Duodenal mucosa (tissue), 2 donors: ENCODE results near the gene RTL10.
A peak's percentile ranks its signal among the peaks of the same experiment; 100 is the strongest.

Source experiments
- H3K27ac ChIP-seq: one replicate; pipeline ENCODE4 v1.7.0; 2013; ENCODE audit warnings: low read depth, low read length
- H3K27me3 ChIP-seq, 2 donors: one replicate each; pipeline ENCODE4 v1.7.0; 2013; ENCODE audit warnings: low read length in 2 of 2, control low read depth in 1 of 2; ENCODE audit not compliant: insufficient read depth in 2 of 2, control insufficient read depth in 1 of 2
- H3K36me3 ChIP-seq, 2 donors: one replicate each; pipeline ENCODE4 v1.7.0; 2013; ENCODE audit warnings: low read length in 2 of 2, control low read depth in 1 of 2; ENCODE audit not compliant: insufficient read depth in 2 of 2, control insufficient read depth in 1 of 2
- H3K4me1 ChIP-seq, 2 donors: one replicate each; pipeline ENCODE4 v1.7.0; 2013; ENCODE audit warnings: low read length in 2 of 2, control low read depth in 1 of 2; ENCODE audit not compliant: insufficient read depth in 2 of 2, control insufficient read depth in 1 of 2
- H3K4me3 ChIP-seq, 2 donors: one replicate each; pipeline ENCODE4 v1.7.0; 2013; ENCODE audit warnings: low read length in 2 of 2, low read depth in 1 of 2
- H3K9ac ChIP-seq, 2 donors: one replicate each; pipeline ENCODE4 v1.7.0; 2013; ENCODE audit warnings: low read length in 2 of 2, low read depth in 1 of 2
- H3K9me3 ChIP-seq, 2 donors: one replicate each; pipeline ENCODE4 v1.7.0; 2013; ENCODE audit warnings: low read length in 2 of 2, control low read depth in 1 of 2; ENCODE audit not compliant: control insufficient read depth in 1 of 2

RTL10 gene

DNA sequence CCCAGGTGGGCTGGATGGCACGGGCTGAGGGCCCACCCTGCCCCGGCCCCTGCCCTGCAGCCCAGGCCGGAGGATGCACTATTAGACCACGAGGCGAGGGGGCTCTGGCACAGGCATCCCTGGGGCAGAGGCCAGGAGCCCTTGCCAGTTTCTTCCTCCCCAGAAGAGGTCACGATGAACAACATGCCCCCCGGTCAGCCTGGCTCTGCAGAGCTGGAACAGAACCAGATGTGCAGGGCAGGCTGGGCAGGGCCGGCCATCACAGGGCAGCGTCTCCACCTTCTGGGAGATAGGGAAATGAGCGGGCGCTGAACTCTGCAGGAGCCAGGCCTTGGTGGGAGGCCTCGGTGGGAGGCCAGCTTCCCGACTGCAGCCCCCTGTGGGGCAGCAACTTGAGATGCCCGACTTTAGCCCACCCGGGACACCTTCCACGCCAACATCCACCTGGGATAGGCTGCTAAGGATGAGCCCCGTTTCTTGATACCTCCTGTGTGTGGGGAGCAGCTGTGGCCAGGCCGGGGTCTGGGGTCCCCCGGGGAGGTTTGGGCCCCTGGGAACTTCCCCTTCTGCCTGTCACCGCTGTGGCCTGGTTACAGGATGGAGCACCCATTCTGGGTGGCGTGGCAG, 21.8 kb upstream of the RTL10 start:
- H3K9ac ChIP-seq, result no peak overlapping the region
- no peaks in the 10 kb centered on the region for H3K27me3 ChIP-seq
- no peaks in the 10 kb centered on the region for H3K9me3 ChIP-seq
- H3K4me3 ChIP-seq, result no peak overlapping the region
- peaks cover 9 to 21% of the 10 kb centered on the region in 2 donors for H3K4me1 ChIP-seq
- H3K27ac ChIP-seq, result no peak overlapping the region
- peaks cover 0 to 3% of the 10 kb centered on the region in 2 donors for H3K36me3 ChIP-seq

DNA sequence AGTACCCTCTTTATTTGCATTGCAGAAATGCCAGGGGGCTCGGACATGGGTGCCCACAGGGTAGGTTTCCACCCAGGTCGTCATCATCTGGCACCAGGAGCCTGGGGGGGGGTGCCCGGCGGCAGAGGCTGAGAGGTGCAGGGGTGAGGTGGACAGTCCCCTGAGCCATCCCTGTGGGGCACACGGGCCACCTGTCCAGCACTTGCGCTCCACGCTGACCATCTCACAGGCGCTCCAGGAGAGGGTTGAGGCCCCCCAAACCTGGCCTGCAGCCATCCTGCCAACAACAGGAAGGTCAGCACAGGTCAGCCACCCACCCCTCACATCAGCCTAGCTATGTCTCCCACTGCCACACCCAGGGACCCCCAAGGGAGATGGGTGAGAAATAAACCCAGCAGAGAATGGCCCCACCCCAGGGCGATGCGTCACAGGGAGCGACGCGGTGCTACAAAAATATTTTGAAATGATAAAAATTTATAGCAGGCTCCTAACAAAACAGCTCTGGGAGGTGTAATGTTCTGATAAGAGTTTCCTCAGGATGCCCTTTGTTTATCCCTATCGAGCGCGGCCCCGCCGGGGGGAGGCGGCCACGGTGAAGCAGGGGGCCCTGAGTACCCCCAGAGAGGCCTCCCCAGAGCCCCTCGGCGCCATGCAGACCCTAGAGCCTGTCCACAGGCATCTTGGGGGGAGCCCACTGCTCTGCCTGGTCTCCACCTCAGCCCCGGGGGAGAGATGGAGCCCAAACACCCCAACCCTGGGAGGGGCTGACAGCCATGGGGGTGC, 21.0 kb upstream of the RTL10 start:
- H3K27ac ChIP-seq, result no peak overlapping the region
- no peak overlapping the region for H3K9ac ChIP-seq
- H3K4me1 ChIP-seq, result peaks cover 9 to 21% of the 10 kb centered on the region in 2 donors
- no peak overlapping the region for H3K4me3 ChIP-seq
- H3K9me3 ChIP-seq, result no peaks in the 10 kb centered on the region
- no peaks in the 10 kb centered on the region for H3K27me3 ChIP-seq
- H3K36me3 ChIP-seq, result peaks cover 0 to 3% of the 10 kb centered on the region in 2 donors

DNA sequence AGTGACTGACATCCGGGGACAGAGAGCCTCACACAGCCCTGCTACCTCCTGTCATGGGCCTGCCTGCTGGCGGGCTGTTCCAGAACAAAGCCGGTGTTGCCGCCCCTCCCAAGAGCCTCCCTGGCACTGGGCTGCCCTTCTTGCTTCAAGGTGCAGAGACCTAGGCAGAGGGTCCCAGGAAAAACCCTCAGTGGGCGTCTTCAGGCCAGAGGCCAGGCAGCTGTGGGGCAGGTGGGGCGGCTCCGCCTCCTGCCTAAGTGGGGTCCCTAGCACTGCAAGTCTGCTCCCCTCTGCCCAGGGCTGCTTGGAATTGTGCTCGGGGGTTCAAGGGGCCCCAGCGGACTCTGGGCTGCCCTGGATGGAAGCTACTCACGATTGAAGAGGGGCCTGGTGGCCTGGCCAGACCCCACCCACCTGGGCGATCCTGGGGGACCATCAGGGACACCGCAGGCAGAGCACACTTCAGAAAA, 20.4 kb upstream of the RTL10 start:
- Histone ChIP-seq H3K27me3 (no peaks in the 10 kb centered on the region), H3K9me3 (no peaks in the 10 kb centered on the region), H3K4me1 (peaks cover 9 to 21% of the 10 kb centered on the region in 2 donors), H3K9ac (no peak overlapping the region), H3K36me3 (peaks cover 0 to 3% of the 10 kb centered on the region in 2 donors), H3K4me3 (no peak overlapping the region), H3K27ac (no peak overlapping the region)

DNA sequence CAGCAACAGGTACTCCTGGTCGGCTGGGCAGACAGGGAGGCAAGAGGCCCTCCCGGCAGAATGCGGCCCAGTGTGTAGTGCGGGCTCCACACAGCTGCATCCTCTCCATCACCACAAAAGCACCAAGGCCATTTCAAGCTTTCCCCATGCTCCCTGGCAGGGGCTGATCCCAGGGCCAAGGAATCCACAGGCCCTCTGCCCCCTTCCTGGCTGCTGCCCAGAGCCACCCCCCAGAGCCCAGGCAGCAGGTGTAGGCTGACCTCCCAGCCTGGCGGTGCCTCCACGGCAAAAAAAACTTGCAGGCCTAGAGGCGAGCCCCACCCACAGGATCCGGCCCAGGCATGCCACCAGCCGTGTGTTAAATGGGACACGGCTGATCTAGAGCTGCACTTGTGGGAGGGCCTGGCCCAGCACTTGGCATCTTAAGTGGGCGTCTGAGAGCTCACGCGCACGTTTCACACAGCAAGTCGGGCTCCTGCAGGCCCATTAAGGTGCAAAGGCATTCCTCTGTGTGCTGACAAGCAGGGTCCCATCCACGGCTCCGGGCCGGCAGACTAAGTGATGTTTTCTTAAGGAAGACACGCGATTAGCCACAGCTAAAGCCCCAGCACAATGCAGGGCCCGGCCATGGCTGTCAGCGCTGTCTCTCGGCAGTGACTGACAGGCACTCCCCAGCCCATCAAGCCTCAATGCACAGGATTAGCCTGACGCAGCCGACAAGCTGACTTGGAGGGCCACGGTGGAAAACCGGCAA, 19.8 kb upstream of the RTL10 start:
- Histone ChIP-seq H3K27me3 (no peaks in the 10 kb centered on the region), H3K4me3 (no peak overlapping the region), H3K36me3 (peaks cover 0 to 3% of the 10 kb centered on the region in 2 donors), H3K27ac (no peak overlapping the region), H3K9ac (no peak overlapping the region), H3K4me1 (peaks cover 12 to 23% of the 10 kb centered on the region in 2 donors), H3K9me3 (no peaks in the 10 kb centered on the region)

DNA sequence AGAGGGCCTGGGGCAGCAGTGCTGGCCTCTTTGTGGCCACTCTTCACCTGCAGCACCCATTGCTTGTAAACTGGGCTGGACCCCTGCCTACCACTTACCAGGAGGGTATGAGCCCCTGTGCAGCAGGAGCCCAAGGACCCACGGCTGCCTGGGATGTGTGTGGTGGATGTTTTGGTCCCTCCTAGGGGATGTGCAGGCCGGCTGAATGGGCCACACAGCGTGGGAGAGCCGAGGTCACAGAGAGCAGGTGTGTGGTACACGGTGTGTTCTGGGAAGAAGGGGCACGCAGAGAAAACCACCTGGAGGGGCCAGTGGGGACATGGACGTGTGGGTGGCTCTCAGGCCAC, 19.3 kb upstream of the RTL10 start:
- peak overlapping the region in 1 of 2 donors; percentile 15 for H3K4me3 ChIP-seq
- H3K27ac ChIP-seq, result no peak overlapping the region
- H3K4me1 ChIP-seq, result peaks cover 15 to 27% of the 10 kb centered on the region in 2 donors
- peaks cover 0 to 3% of the 10 kb centered on the region in 2 donors for H3K36me3 ChIP-seq
- no peaks in the 10 kb centered on the region for H3K27me3 ChIP-seq
- no peak overlapping the region for H3K9ac ChIP-seq
- H3K9me3 ChIP-seq, result no peaks in the 10 kb centered on the region

DNA sequence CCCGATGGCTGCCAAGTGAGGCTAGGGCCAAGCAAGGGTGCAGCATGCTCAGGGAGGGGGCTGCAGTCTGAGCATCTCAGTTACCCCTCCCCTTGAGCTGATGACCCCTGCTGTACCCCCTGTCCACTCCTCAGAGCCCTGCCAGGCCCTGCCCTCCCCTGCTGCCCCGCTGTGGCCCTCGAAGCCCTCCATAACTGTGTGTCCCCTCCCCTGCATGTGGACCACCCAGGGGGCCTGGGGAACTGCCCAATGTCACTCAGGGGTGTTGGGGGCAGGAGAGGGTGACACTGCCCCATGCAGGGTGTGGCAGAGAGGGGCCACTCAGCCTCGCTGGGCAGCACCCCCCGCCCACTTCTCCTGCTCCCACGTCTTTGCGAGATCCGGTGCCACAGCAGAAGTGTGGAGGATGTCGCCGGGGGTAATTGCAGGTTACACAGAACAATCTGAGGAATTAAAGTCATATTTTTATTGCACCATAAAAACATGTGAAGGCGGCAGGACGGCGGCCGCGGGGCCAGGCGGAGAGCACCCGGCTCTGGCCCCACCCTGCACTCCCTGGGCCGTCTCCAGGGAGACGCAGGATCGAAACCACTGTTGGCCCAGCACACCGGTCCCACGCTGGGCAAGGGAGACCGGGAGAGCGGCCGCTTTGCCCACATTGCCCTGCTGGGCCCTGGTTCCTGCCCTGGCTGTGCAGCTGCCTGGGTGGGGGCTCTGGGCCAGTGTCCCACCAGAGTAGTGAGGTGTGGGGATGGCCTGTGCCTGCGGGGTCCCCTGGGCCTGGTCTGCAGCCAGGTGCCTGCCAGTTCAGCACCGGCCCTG, 18.7 kb upstream of the RTL10 start:
- Histone ChIP-seq H3K27me3 (no peaks in the 10 kb centered on the region), H3K4me1 (peaks cover 19 to 27% of the 10 kb centered on the region in 2 donors), H3K9me3 (no peaks in the 10 kb centered on the region), H3K4me3 (peak overlapping the region in 1 of 2 donors; percentile 15), H3K27ac (no peak overlapping the region), H3K9ac (peak overlapping the region in 1 of 2 donors; percentile 3), H3K36me3 (peaks cover 0 to 2% of the 10 kb centered on the region in 2 donors)

DNA sequence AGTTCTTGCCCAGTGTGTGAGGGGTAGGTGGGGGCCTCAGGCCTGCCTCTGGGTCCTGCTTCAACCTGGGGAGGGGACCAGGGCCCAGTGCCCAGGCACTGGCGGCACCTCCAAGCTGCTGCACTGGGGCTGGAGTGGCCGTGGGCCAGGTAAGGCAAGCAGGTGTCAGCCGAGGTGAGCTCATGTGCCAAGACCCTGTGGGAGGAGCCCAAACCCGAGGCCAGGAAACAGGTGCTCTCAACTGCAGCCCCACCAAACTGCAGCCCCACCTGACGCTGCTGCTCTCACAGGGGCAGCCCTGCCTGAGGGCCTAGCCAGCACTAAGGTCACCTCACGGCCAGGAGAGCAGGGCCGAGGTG, 18.1 kb upstream of the RTL10 start:
- H3K9me3 ChIP-seq, result no peaks in the 10 kb centered on the region
- H3K27me3 ChIP-seq, result no peaks in the 10 kb centered on the region
- no peaks in the 10 kb centered on the region for H3K36me3 ChIP-seq
- H3K4me3 ChIP-seq, result no peak overlapping the region
- H3K27ac ChIP-seq, result no peak overlapping the region
- H3K9ac ChIP-seq, result peak overlapping the region in 1 of 2 donors; percentile 3
- H3K4me1 ChIP-seq, result peaks cover 19 to 27% of the 10 kb centered on the region in 2 donors

DNA sequence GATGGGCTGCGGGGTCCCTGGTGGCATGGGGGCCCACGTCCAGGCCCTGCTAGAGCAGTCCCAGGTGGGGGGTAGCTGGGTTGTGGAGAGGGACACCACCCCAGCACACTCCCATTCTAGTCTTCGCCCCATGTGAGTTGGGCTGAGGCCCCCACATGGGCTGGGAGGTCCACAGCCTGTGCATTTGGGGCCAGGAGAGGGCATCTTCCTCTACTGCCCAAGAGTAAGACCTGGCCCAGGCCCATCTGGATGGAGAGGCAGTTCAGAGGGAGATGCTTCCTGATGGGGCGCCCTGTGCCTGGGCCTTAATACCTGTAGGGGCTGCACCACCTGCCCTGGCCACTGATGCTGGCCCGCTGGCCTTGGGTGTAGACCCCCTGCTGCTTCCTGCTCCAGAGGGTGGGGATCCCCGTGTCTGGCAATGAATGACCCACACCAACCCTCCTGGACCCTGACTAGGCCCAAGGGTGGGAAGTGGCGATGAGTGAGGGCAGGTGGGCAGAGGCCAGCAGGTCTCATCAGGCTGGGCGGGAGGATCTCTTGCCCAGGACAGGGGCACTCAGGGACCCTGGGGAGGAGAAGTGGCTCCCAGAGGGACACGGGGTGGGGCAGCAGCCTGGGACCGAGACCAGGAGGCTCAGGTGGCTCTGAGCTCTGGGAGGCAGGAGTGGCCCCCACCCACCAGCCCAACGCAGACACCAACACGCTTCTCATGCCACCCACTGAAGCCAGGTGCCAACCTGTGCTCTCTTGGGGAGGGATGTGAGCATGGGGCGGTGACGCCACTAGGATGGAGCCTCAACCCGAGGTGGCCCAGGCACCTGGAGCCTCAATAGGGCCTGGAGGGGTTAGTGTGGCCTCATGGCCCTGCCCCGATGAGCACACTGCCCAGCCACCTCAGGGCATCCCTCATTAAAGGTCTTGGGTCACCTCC, 17.4 kb upstream of the RTL10 start:
- Histone ChIP-seq H3K4me3 (no peak overlapping the region), H3K27me3 (no peaks in the 10 kb centered on the region), H3K9me3 (no peaks in the 10 kb centered on the region), H3K27ac (no peak overlapping the region), H3K36me3 (no peaks in the 10 kb centered on the region), H3K4me1 (peaks cover 19 to 27% of the 10 kb centered on the region in 2 donors), H3K9ac (no peak overlapping the region)
